PC-3 (cell line): ENCODE data around the gene CD276. TPM values are rescaled to one million over a fixed set of nuclear protein-coding genes. Genes with fewer than 3 reads are reported as not detected.

ENCODE experiments used
- ATAC-seq: fragments of 200-7000 bp; cut with Tn5 transposase; 2 replicates; pipeline ENCODE4 v1.9.1; 2020; ENCODE audit warnings: mild to moderate bottlenecking, moderate library complexity
- BruUV-seq: library from RNA; stranded (reverse); fragments of 400-500 nt; replicated peaks from 2 replicates; lab custom pipeline; 2021; lab: Mats Ljungman, UMichigan
- CTCF ChIA-PET: fragments of 300-600 bp; sonication (Branson Sonifier 250); formaldehyde crosslinking; loops from one replicate; lab custom pipeline; 2022; ENCODE audit warnings: antibody characterized with exemption; lab: Charles Lee
- POLR2A ChIA-PET: fragments of 300-600 bp; sonication (Branson Sonifier 250); formaldehyde crosslinking; loops from one replicate; lab custom pipeline; 2022; ENCODE audit warnings: antibody characterized with exemption; ENCODE audit not compliant: unreplicated experiment; lab: Charles Lee
- DNase-seq: peaks from one replicate; pipeline ENCODE4 v3.0.0-alpha.2; 2015
- H2AFZ ChIP-seq: fragments of 300-600 bp; sonication (generic); 2 replicates; pipeline ENCODE4 v1.6.0; 2016; ENCODE audit warnings: antibody characterized with exemption, low read length
- H3F3A ChIP-seq: fragments of 300-600 bp; sonication (generic); one replicate; pipeline ENCODE4 v1.6.0; 2017; ENCODE audit warnings: antibody characterized with exemption, low read length, control low read depth, mild to moderate bottlenecking; ENCODE audit not compliant: unreplicated experiment
- H3K27ac ChIP-seq: fragments of 300-600 bp; sonication (generic); 2 replicates; pipeline ENCODE4 v1.5.1; 2016; ENCODE audit warnings: mild to moderate bottlenecking, low read length
- H3K27me3 ChIP-seq: fragments of 300-600 bp; sonication (generic); 2 replicates; pipeline ENCODE4 v1.6.1; 2016; ENCODE audit warnings: low read length, mixed read lengths
- H3K36me3 ChIP-seq: fragments of 300-600 bp; sonication (generic); 2 replicates; pipeline ENCODE4 v1.6.1; 2016; ENCODE audit warnings: low read depth, mixed run types, low read length, mixed read lengths
- H3K4me1 ChIP-seq: fragments of 300-600 bp; sonication (generic); 2 replicates; pipeline ENCODE4 v1.5.1; 2016; ENCODE audit warnings: low read length; ENCODE audit not compliant: insufficient read depth
- H3K4me2 ChIP-seq: fragments of 300-600 bp; sonication (generic); 2 replicates; pipeline ENCODE4 v1.6.0; 2016; ENCODE audit warnings: low read length
- H3K4me3 ChIP-seq: fragments of 300-600 bp; sonication (generic); 2 replicates; pipeline ENCODE4 v1.5.1; 2016; ENCODE audit warnings: mild to moderate bottlenecking, low read length, mixed read lengths
- H3K79me2 ChIP-seq: fragments of 300-600 bp; sonication (generic); 2 replicates; pipeline ENCODE4 v1.6.1; 2017; ENCODE audit warnings: low read length, mixed read lengths
- H3K9ac ChIP-seq: fragments of 300-600 bp; sonication (generic); 2 replicates; pipeline ENCODE4 v1.6.0; 2016; ENCODE audit warnings: mild to moderate bottlenecking, low read length
- H3K9me2 ChIP-seq: fragments of 300-600 bp; sonication (generic); replicated peaks from 2 replicates; pipeline ENCODE4 v1.6.1; 2016; ENCODE audit warnings: mixed run types, low read length, mixed read lengths
- H3K9me3 ChIP-seq: fragments of 300-600 bp; sonication (generic); 2 replicates; pipeline ENCODE4 v1.6.1; 2016; ENCODE audit warnings: low read length, mixed read lengths
- H4K20me1 ChIP-seq: fragments of 300-600 bp; sonication (generic); 2 replicates; pipeline ENCODE4 v1.6.1; 2016; ENCODE audit warnings: low read length, mixed read lengths
- EZH2 ChIP-seq: fragments of 300-600 bp; sonication (generic); IDR thresholded peaks from one replicate; pipeline ENCODE4 v1.6.1; 2017; ENCODE audit warnings: antibody characterized with exemption, mild to moderate bottlenecking, low read length; ENCODE audit not compliant: unreplicated experiment
- EZH2phosphoT487 ChIP-seq: fragments of 300-600 bp; sonication (generic); IDR thresholded peaks from 2 replicates; pipeline ENCODE4 v1.6.1; 2018; ENCODE audit warnings: mild to moderate bottlenecking, antibody characterized with exemption, low read length, borderline replicate concordance
- intact Hi-C: fragments of 100-400 bp; cut with micrococcal nuclease; formaldehyde crosslinking; loops from 2 replicates; pipeline ENCODE4 v1.9.0; 2023
- total RNA-seq: library from RNA; depleted of rRNA; stranded (reverse); fragments of >200 nt; gene quantifications from 2 replicates; pipeline ENCODE4 v1.2.3, GENCODE V29; 2014
- TF ChIP-seq, protein P1 (sequence below): fragments of 300-600 bp; sonication (generic); conservative IDR thresholded peaks from 2 replicates; pipeline ENCODE4 v1.5.1; 2017; ENCODE audit warnings: antibody characterized with exemption, low read depth, mild to moderate bottlenecking, low read length

CD276 gene
- total RNA-seq, 1 experiment from 2014 or later: 85.3 TPM

DNA sequence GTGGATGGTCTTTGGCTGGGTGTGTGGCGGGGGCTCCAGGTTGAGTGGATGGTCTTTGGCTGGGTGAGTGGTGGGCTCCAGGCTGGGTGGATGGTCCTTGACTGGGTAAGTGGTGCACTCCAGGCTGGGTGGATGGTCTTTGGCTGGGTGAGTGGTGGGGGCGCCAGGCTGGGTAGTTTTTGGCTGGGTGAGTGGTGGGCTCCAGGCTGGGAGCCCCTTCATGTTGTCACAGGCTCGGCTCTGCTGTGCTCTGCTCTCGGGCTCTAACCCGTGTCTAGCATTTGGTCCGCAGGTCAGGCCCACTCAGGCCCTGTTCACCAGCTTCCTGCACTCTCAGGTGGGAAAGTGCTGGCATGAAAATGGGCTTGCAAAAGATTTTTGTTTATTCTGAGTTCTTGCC lies 25.1 kb downstream of the CD276 start:
- H3K9me3 ChIP-seq: no peaks in the 10 kb centered on the region
- no peaks in the 10 kb centered on the region for H3K9me2 ChIP-seq
- ATAC-seq: no peak
- intact Hi-C loops: no loop called here
- no peaks in the 10 kb centered on the region for H3K79me2 ChIP-seq
- no peaks in the 10 kb centered on the region for H3K27me3 ChIP-seq
- no peak overlapping the region for H2AFZ ChIP-seq
- H4K20me1 ChIP-seq: no peaks in the 10 kb centered on the region
- no peak overlapping the region for H3K9ac ChIP-seq
- POLR2A ChIA-PET: no interaction called here
- no peak overlapping the region for H3K27ac ChIP-seq
- BruUV-seq: no TSS peak
- no peaks in the 10 kb centered on the region for H3K4me1 ChIP-seq
- no peak for TF ChIP-seq EZH2phosphoT487
- TF ChIP-seq, protein P1, sequence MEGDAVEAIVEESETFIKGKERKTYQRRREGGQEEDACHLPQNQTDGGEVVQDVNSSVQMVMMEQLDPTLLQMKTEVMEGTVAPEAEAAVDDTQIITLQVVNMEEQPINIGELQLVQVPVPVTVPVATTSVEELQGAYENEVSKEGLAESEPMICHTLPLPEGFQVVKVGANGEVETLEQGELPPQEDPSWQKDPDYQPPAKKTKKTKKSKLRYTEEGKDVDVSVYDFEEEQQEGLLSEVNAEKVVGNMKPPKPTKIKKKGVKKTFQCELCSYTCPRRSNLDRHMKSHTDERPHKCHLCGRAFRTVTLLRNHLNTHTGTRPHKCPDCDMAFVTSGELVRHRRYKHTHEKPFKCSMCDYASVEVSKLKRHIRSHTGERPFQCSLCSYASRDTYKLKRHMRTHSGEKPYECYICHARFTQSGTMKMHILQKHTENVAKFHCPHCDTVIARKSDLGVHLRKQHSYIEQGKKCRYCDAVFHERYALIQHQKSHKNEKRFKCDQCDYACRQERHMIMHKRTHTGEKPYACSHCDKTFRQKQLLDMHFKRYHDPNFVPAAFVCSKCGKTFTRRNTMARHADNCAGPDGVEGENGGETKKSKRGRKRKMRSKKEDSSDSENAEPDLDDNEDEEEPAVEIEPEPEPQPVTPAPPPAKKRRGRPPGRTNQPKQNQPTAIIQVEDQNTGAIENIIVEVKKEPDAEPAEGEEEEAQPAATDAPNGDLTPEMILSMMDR: no peak
- TF ChIP-seq EZH2: no peak
- CTCF ChIA-PET: no interaction called here
- H3F3A ChIP-seq: no peaks in the 10 kb centered on the region
- peaks cover 19% of the 10 kb centered on the region for H3K36me3 ChIP-seq
- no peak overlapping the region for H3K4me3 ChIP-seq
- no peak for DNase-seq
- H3K4me2 ChIP-seq: no peak overlapping the region

DNA sequence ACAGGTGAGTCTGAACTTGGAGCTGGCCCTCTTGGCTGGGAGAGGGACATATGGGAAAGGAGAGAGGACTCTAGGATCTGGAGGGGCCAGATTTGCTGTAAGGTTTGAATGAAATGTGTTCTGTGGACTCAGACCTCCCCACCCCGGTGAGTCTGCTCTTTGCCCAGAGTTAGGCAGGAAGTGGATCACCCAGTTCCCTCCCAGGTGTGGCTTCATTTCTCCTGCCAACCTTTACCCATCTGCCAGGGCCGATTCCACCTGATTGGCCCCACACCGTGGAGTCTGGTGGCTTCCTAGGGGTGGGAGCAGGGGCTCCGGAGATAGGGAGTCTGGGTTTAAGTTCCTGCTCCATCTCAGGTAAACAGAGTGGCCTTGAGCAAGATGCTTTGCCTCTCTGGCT lies 25.5 kb downstream of the CD276 start:
- ChIA-PET CTCF (no interaction called here), POLR2A (no interaction called here)
- Histone ChIP-seq H3K27me3 (no peaks in the 10 kb centered on the region), H3K4me3 (no peak overlapping the region), H3K9ac (no peak overlapping the region), H3F3A (no peaks in the 10 kb centered on the region), H3K27ac (no peak overlapping the region), H4K20me1 (no peaks in the 10 kb centered on the region), H3K9me2 (no peaks in the 10 kb centered on the region), H3K4me1 (no peaks in the 10 kb centered on the region), H3K4me2 (no peak overlapping the region), H3K9me3 (no peaks in the 10 kb centered on the region), H3K36me3 (peaks cover 15% of the 10 kb centered on the region), H2AFZ (no peak overlapping the region), H3K79me2 (no peaks in the 10 kb centered on the region)
- intact Hi-C loops: no loop called here
- TF ChIP-seq, protein P1: no peak
- TF ChIP-seq EZH2phosphoT487 (no peak), EZH2 (no peak)
- no peak for DNase-seq
- BruUV-seq: no TSS peak
- ATAC-seq: no peak

DNA sequence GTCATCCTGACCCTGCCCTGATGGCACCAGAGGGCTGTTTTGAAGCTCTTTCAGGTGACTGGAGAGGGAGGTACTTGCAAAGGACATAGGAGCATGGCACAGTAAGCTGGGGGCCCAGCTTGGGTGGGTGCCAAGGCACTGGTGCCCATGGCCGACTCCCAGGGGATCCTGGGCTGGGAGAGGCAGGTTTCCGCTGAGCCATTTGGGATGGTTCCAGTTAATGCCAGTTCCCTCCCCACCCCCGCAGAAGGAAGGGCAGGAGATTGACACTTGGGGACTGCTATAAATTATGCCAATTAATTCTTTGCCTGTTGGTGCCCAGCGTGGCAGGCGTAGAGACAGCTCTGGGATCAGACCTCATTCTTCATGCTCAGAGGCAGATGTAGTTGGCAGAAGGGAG lies 26.1 kb downstream of the CD276 start:
- BruUV-seq: no TSS peak
- ATAC-seq (no peak), DNase-seq (no peak)
- Histone ChIP-seq H3K27me3 (no peaks in the 10 kb centered on the region), H2AFZ (no peak overlapping the region), H3K36me3 (peaks cover 12% of the 10 kb centered on the region), H3K9me3 (no peaks in the 10 kb centered on the region), H3K4me1 (no peaks in the 10 kb centered on the region), H3K9me2 (no peaks in the 10 kb centered on the region), H3K27ac (no peak overlapping the region), H3K4me3 (no peak overlapping the region), H3K4me2 (no peak overlapping the region), H4K20me1 (no peaks in the 10 kb centered on the region), H3F3A (no peaks in the 10 kb centered on the region), H3K79me2 (no peaks in the 10 kb centered on the region), H3K9ac (no peak overlapping the region)
- TF ChIP-seq EZH2phosphoT487: no peak
- TF ChIP-seq EZH2: no peak
- TF ChIP-seq, protein P1: no peak
- intact Hi-C loops: no loop called here
- CTCF ChIA-PET: no interaction called here
- POLR2A ChIA-PET: no interaction called here
